ENCODE measurements around the gene G6PD.

GRCh38 chrX:154515966-154516655 is 30.5 kb downstream of the G6PD start, which contains the start of gene FAM3A:
- TF ChIP-seq CTCF (conservative IDR thresholded peaks at IDR 0.05; ENCODE audit: low read depth, low read length) (no peak), MAFK (IDR thresholded peaks at IDR 0.05; ENCODE audit: low read depth, low read length) (no peak), BHLHE40 (IDR thresholded peaks at IDR 0.05; ENCODE audit: low read depth, low read length) (no peak), POLR2A (IDR thresholded peaks at IDR 0.05; ENCODE audit: low read depth, low read length) (peak; percentile 71; the same call in 1 of the 2 replicates), SMC3 (IDR thresholded peaks at IDR 0.05; ENCODE audit: low read depth, low read length) (no peak), FOS (IDR thresholded peaks at IDR 0.05; ENCODE audit: low read depth, low read length) (no peak), MXI1 (IDR thresholded peaks at IDR 0.05; ENCODE audit: borderline replicate concordance, low read depth, low read length) (0 out of 2 replicates have a peak, but pooled peaks have one; percentile 5), USF2 (IDR thresholded peaks at IDR 0.05; ENCODE audit: low read depth, low read length) (no peak), RFX5 (IDR thresholded peaks at IDR 0.05; ENCODE audit: low read depth, low read length) (no peak), MAZ (IDR thresholded peaks at IDR 0.05; ENCODE audit: borderline replicate concordance, low read depth, low read length) (no peak), RAD21 (IDR thresholded peaks at IDR 0.05; ENCODE audit: low read length) (no peak), CEBPB (IDR thresholded peaks at IDR 0.05; ENCODE audit: low read depth, low read length) (no peak), ELK1 (IDR thresholded peaks at IDR 0.05; ENCODE audit: borderline replicate concordance, low read depth, low read length) (no peak)
